B cell (primary cell): Measurements from ENCODE around the gene MEIS2. TPM values are rescaled to one million over a fixed set of nuclear protein-coding genes. Genes with fewer than 3 reads are reported as not detected.
A peak's percentile ranks its signal among the peaks of the same experiment; 100 is the strongest.

Experiments used
- ATAC-seq: fragments of 200-7000 bp; cut with Tn5 transposase; one replicate; pipeline ENCODE4 v1.10.0; 2021; ENCODE audit warnings: low read depth, mild to moderate bottlenecking, moderate number of reproducible peaks, moderate library complexity
- CTCF ChIA-PET: fragments of 350-600 bp; sonication (Branson Sonifier 250); formaldehyde crosslinking; loops from one replicate; lab custom pipeline; 2021; ENCODE audit warnings: antibody characterized with exemption, inconsistent platforms; lab: Charles Lee
- POLR2A ChIA-PET: fragments of 350-600 bp; sonication (Branson Sonifier 250); formaldehyde crosslinking; loops from one replicate; lab custom pipeline; 2021; ENCODE audit warnings: antibody characterized with exemption; lab: Charles Lee
- DNase-seq: peaks from one replicate; pipeline ENCODE4 v3.0.0; 2013
- H2AFZ ChIP-seq: 2 replicates; pipeline ENCODE4 v1.6.1; 2012; ENCODE audit warnings: mild to moderate bottlenecking, low read depth, low read length; ENCODE audit not compliant: insufficient read depth, poor library complexity, severe bottlenecking
- H3K27ac ChIP-seq, 2 donors: 1 replicate in 1 of 2; 2 replicates in 1 of 2; pipeline ENCODE4 v1.5.1; 2012 to 2013; ENCODE audit warnings: low read length in 2 of 2, mild to moderate bottlenecking in 2 of 2, moderate library complexity in 1 of 2
- H3K27me3 ChIP-seq, 4 experiments: fragments of 200-600 bp in 1 of 4; sonication (generic) in 1 of 4; replicated peaks in 1 of 4; 1 replicate in 2 of 4; 2 replicates in 2 of 4; pipeline versions ENCODE4 v1.6.1 to v1.7.0; 2013 to 2016; ENCODE audit warnings: low read length in 3 of 4, mild to moderate bottlenecking in 2 of 4, mixed read lengths in 1 of 4, moderate library complexity in 1 of 4; ENCODE audit not compliant: insufficient read depth in 4 of 4, control insufficient read depth in 3 of 4; ENCODE audit errors: control extremely low read depth in 1 of 4
- H3K36me3 ChIP-seq, 2 experiments: replicated peaks in 1 of 2; 1 replicate in 1 of 2; 2 replicates in 1 of 2; pipeline versions ENCODE4 v1.6.1 to v1.7.1; 2013; ENCODE audit warnings: low read length in 1 of 2; ENCODE audit not compliant: insufficient read depth in 2 of 2, control insufficient read depth in 1 of 2; ENCODE audit errors: control extremely low read depth in 1 of 2, extremely low read depth in 1 of 2
- H3K4me1 ChIP-seq, 2 donors: fragments of 200-600 bp in 1 of 2; sonication (generic) in 1 of 2; 1 replicate in 1 of 2; 2 replicates in 1 of 2; pipeline versions ENCODE4 v1.5.1 to v1.6.1; 2013 to 2017; ENCODE audit warnings: low read length in 2 of 2; ENCODE audit not compliant: control insufficient read depth in 2 of 2, insufficient read depth in 2 of 2
- H3K4me2 ChIP-seq: replicated peaks from 2 replicates; pipeline ENCODE3; 2012; ENCODE audit warnings: mild to moderate bottlenecking, low read depth, low read length; ENCODE audit not compliant: poor library complexity, severe bottlenecking
- H3K4me3 ChIP-seq, 5 experiments: fragments of 200-600 bp in 1 of 5; sonication (generic) in 1 of 5; 1 replicate in 3 of 5; 2 replicates in 2 of 5; pipeline versions ENCODE4 v1.5.1 to v1.7.0; 2011 to 2016; ENCODE audit warnings: low read length in 4 of 5, mild to moderate bottlenecking in 4 of 5, low read depth in 2 of 5, control low read depth in 1 of 5, moderate library complexity in 1 of 5; ENCODE audit not compliant: insufficient read depth in 1 of 5; ENCODE audit errors: control extremely low read depth in 1 of 5, extremely low read depth in 1 of 5
- H3K79me2 ChIP-seq: fragments of 200-600 bp; sonication (generic); one replicate; pipeline ENCODE4 v1.6.0; 2016; ENCODE audit warnings: low read length; ENCODE audit not compliant: control insufficient read depth, insufficient read depth
- H3K9ac ChIP-seq: fragments of 200-600 bp; sonication (generic); 2 replicates; pipeline ENCODE4 v1.6.1; 2017; ENCODE audit warnings: mild to moderate bottlenecking, low read length, moderate library complexity
- H3K9me3 ChIP-seq, 3 donors: one replicate each; pipeline versions ENCODE4 v1.6.1 to v1.7.1; 2013; ENCODE audit warnings: low read length in 2 of 3; ENCODE audit not compliant: control insufficient read depth in 2 of 3, insufficient read depth in 1 of 3; ENCODE audit errors: control extremely low read depth in 1 of 3
- H4K20me1 ChIP-seq: 2 replicates; pipeline ENCODE4 v1.6.0; 2012; ENCODE audit warnings: mild to moderate bottlenecking, low read length; ENCODE audit not compliant: insufficient read depth, control insufficient read depth, poor library complexity, severe bottlenecking
- H3K27ac Mint-ChIP-seq: one replicate; pipeline ENCODE4 v1.8.0; 2021; ENCODE audit warnings: mixed read lengths
- H3K27me3 Mint-ChIP-seq: one replicate; pipeline ENCODE4 v1.8.0; 2021; ENCODE audit warnings: mixed read lengths
- H3K4me1 Mint-ChIP-seq: one replicate; pipeline ENCODE4 v1.8.0; 2021; ENCODE audit warnings: mixed read lengths
- H3K4me3 Mint-ChIP-seq: one replicate; pipeline ENCODE4 v1.8.0; 2021; ENCODE audit warnings: mixed read lengths
- H3K9me3 Mint-ChIP-seq: one replicate; pipeline ENCODE4 v1.8.0; 2022; ENCODE audit warnings: mixed read lengths; ENCODE audit not compliant: insufficient read depth
- EZH2 ChIP-seq: IDR thresholded peaks from 2 replicates; pipeline ENCODE4 v1.6.1; 2012; ENCODE audit warnings: borderline replicate concordance, low read depth, mild to moderate bottlenecking, moderate library complexity, low read length; ENCODE audit not compliant: insufficient read depth, poor library complexity, severe bottlenecking
- WGBS: methylation state at CpG from one replicate; pipeline ENCODE4 v1.1.5; 2013; ENCODE audit warnings: missing lambda C conversion rate; ENCODE audit not compliant: insufficient coverage; 5-methylcytosine and 5-hydroxymethylcytosine counted together
- intact Hi-C: fragments of 100-400 bp; cut with micrococcal nuclease; formaldehyde crosslinking; loops from one replicate; pipeline ENCODE4 v1.10.0; 2022
- polyA plus RNA-seq: library from polyadenylated mRNA; depleted of rRNA; stranded (reverse); fragments of >200 nt; gene quantifications from 2 replicates; pipeline ENCODE4 v1.2.3, GENCODE V29; 2012
- total RNA-seq, 2 donors: library from RNA; stranded (reverse); fragments of 120-200 nt in 1 of 2; gene quantifications; 1 replicate in 1 of 2; 2 replicates in 1 of 2; pipeline versions ENCODE4 v1.2.3 to v1.2.4, GENCODE V29; 2013 to 2022
- TF ChIP-seq, protein P1 (sequence below): fragments of 200-600 bp; IDR thresholded peaks from one replicate; pipeline ENCODE4 v1.8.0; 2022; ENCODE audit warnings: antibody characterized with exemption, mild to moderate bottlenecking

MEIS2 gene
- total and polyA plus RNA-seq, 2 donors (not counting 1 experiment from before 2014, with no cell fraction given) = 0.22 TPM; not detected in 1

GRCh38 chr15:36877796-36878683, 222.3 kb downstream of the MEIS2 start:
- H3K4me3 Mint-ChIP-seq = peak overlapping the region; percentile 27
- H3K27me3 ChIP-seq = peaks cover 0 to 52% (median 38%) of the 10 kb centered on the region in 4 experiments
- no peaks in the 10 kb centered on the region for H4K20me1 ChIP-seq
- H3K27ac Mint-ChIP-seq = no peak overlapping the region
- H3K4me3 ChIP-seq = no peak overlapping the region
- peak overlapping the region; percentile 25 for H3K4me2 ChIP-seq
- 8% methylated on average over 25 of the region's 38 CpGs for WGBS
- H3K4me1 Mint-ChIP-seq = peaks cover 11% of the 10 kb centered on the region
- peak overlapping the region; percentile 22 for H2AFZ ChIP-seq
- TF ChIP-seq, protein P1, sequence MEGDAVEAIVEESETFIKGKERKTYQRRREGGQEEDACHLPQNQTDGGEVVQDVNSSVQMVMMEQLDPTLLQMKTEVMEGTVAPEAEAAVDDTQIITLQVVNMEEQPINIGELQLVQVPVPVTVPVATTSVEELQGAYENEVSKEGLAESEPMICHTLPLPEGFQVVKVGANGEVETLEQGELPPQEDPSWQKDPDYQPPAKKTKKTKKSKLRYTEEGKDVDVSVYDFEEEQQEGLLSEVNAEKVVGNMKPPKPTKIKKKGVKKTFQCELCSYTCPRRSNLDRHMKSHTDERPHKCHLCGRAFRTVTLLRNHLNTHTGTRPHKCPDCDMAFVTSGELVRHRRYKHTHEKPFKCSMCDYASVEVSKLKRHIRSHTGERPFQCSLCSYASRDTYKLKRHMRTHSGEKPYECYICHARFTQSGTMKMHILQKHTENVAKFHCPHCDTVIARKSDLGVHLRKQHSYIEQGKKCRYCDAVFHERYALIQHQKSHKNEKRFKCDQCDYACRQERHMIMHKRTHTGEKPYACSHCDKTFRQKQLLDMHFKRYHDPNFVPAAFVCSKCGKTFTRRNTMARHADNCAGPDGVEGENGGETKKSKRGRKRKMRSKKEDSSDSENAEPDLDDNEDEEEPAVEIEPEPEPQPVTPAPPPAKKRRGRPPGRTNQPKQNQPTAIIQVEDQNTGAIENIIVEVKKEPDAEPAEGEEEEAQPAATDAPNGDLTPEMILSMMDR = no peak
- TF ChIP-seq EZH2 = no peak
- POLR2A ChIA-PET = interaction anchor here (0.6 kb wide), 1 partner anchor 1597 kb away, joined by 7 read pairs; no protein-coding TSS in a partner anchor
- H3K27me3 Mint-ChIP-seq = peaks cover 75% of the 10 kb centered on the region
- peaks cover 0 to 10% of the 10 kb centered on the region in 2 donors for H3K4me1 ChIP-seq
- H3K79me2 ChIP-seq = no peaks in the 10 kb centered on the region
- H3K9ac ChIP-seq = no peak overlapping the region
- DNase-seq = no peak
- no peak for ATAC-seq
- intact Hi-C loops = no loop called here
- H3K9me3 ChIP-seq = peaks cover 0 to 17% (median 0%) of the 10 kb centered on the region in 3 donors
- no peaks in the 10 kb centered on the region for H3K9me3 Mint-ChIP-seq
- CTCF ChIA-PET = no interaction called here
- H3K27ac ChIP-seq = no peak overlapping the region
- no peaks in the 10 kb centered on the region for H3K36me3 ChIP-seq

- Mint-ChIP-seq H3K4me3 (no peak overlapping the region), H3K9me3 (no peaks in the 10 kb centered on the region), H3K4me1 (peaks cover 8% of the 10 kb centered on the region), H3K27me3 (peaks cover 75% of the 10 kb centered on the region), H3K27ac (no peak overlapping the region)
- CTCF ChIA-PET = no interaction called here
- Histone ChIP-seq H3K27ac (no peak overlapping the region), H3K36me3 (no peaks in the 10 kb centered on the region), H3K79me2 (no peaks in the 10 kb centered on the region), H2AFZ (no peak overlapping the region), H3K27me3 (peaks cover 0 to 44% (median 31%) of the 10 kb centered on the region in 4 experiments), H3K4me2 (no peak overlapping the region), H3K4me3 (no peak overlapping the region), H3K9me3 (peaks cover 0 to 16% (median 0%) of the 10 kb centered on the region in 3 donors), H3K4me1 (peaks cover 0 to 6% of the 10 kb centered on the region in 2 donors), H3K9ac (no peak overlapping the region), H4K20me1 (no peaks in the 10 kb centered on the region)
- intact Hi-C loops = no loop called here
- TF ChIP-seq, protein P1 = no peak
- TF ChIP-seq EZH2 = no peak
- DNase-seq (no peak), ATAC-seq (no peak)
- POLR2A ChIA-PET = no interaction called here
- WGBS = 29% methylated on average over 5 of the region's 8 CpGs
These were observed 223.1 kb downstream of the MEIS2 start for GRCh38 chr15:36877294-36877693.
